Liver (tissue), 9 donors: ENCODE results near the gene CYREN. TPM values are rescaled to one million over a fixed set of nuclear protein-coding genes. Genes with fewer than 3 reads are reported as not detected.

ENCODE experiments used
- DNase-seq: peaks from one replicate; pipeline ENCODE4 v3.0.0-alpha.2; 2017; ENCODE audit warnings: low spot score
- H3K27ac ChIP-seq, 2 donors: one replicate each; pipeline ENCODE4 v1.7.0; 2013; ENCODE audit warnings: inconsistent platforms in 2 of 2, low read length in 2 of 2, control low read depth in 1 of 2, low read depth in 1 of 2, mild to moderate bottlenecking in 1 of 2
- H3K27me3 ChIP-seq, 4 donors: one replicate each; pipeline versions ENCODE4 v1.6.1 to v1.7.0; 2013; ENCODE audit warnings: low read length in 3 of 4, inconsistent platforms in 1 of 4, mild to moderate bottlenecking in 1 of 4, moderate library complexity in 1 of 4; ENCODE audit not compliant: control insufficient read depth in 4 of 4, insufficient read depth in 4 of 4
- H3K36me3 ChIP-seq, 4 donors: one replicate each; pipeline versions ENCODE4 v1.6.1 to v1.7.0; 2013; ENCODE audit warnings: low read length in 3 of 4, mild to moderate bottlenecking in 3 of 4, low read depth in 1 of 4, moderate library complexity in 1 of 4; ENCODE audit not compliant: control insufficient read depth in 4 of 4, insufficient read depth in 3 of 4
- H3K4me1 ChIP-seq, 4 donors: one replicate each; pipeline versions ENCODE4 v1.6.1 to v1.7.0; 2013; ENCODE audit warnings: low read length in 3 of 4, mild to moderate bottlenecking in 3 of 4, moderate library complexity in 1 of 4; ENCODE audit not compliant: control insufficient read depth in 4 of 4, insufficient read depth in 4 of 4
- H3K4me3 ChIP-seq, 3 donors: one replicate each; pipeline versions ENCODE4 v1.6.1 to v1.7.0; 2013; ENCODE audit warnings: low read length in 3 of 3, control low read depth in 1 of 3, low read depth in 1 of 3, mild to moderate bottlenecking in 1 of 3
- H3K9ac ChIP-seq, 2 donors: one replicate each; pipeline ENCODE4 v1.7.0; 2013; ENCODE audit warnings: low read length in 2 of 2, mild to moderate bottlenecking in 2 of 2, moderate library complexity in 2 of 2, control low read depth in 1 of 2, low read depth in 1 of 2
- H3K9me3 ChIP-seq, 4 donors: one replicate each; pipeline versions ENCODE4 v1.6.1 to v1.7.0; 2013; ENCODE audit warnings: low read length in 3 of 4; ENCODE audit not compliant: control insufficient read depth in 4 of 4
- EGR1 ChIP-seq, 2 donors: IDR thresholded peaks; 2 replicates each; pipeline ENCODE4 v1.6.1; 2016 to 2018; ENCODE audit warnings: antibody characterized with exemption in 2 of 2, low read depth in 2 of 2
- FOXA1 ChIP-seq: IDR thresholded peaks from 2 replicates; pipeline ENCODE4 v1.6.1; 2016; ENCODE audit warnings: antibody characterized with exemption
- FOXA2 ChIP-seq: IDR thresholded peaks from 2 replicates; pipeline ENCODE4 v1.6.1; 2016; ENCODE audit warnings: antibody characterized with exemption
- GABPA ChIP-seq, 2 donors: IDR thresholded peaks in 1 of 2; conservative IDR thresholded peaks in 1 of 2; 2 replicates each; pipeline ENCODE4 v1.6.1; 2016; ENCODE audit warnings: antibody characterized with exemption in 2 of 2, mild to moderate bottlenecking in 1 of 2, moderate library complexity in 1 of 2
- HNF4A ChIP-seq, 2 donors: conservative IDR thresholded peaks; 2 replicates each; pipeline ENCODE4 v1.6.1; 2016; ENCODE audit warnings: antibody characterized with exemption in 2 of 2, mild to moderate bottlenecking in 2 of 2
- HNF4G ChIP-seq: IDR thresholded peaks from 2 replicates; pipeline ENCODE4 v1.6.1; 2016; ENCODE audit warnings: antibody characterized with exemption
- JUND ChIP-seq, 2 donors: IDR thresholded peaks; 2 replicates each; pipeline ENCODE4 v1.6.1; 2016; ENCODE audit warnings: antibody characterized with exemption in 2 of 2
- NR2F2 ChIP-seq: IDR thresholded peaks from 2 replicates; pipeline ENCODE4 v1.6.1; 2016; ENCODE audit warnings: antibody characterized with exemption
- RXRA ChIP-seq, 2 donors: IDR thresholded peaks; 2 replicates each; pipeline ENCODE4 v1.6.1; 2017 to 2018; ENCODE audit warnings: antibody characterized with exemption in 2 of 2, mild to moderate bottlenecking in 1 of 2
- SP1 ChIP-seq: IDR thresholded peaks from 2 replicates; pipeline ENCODE4 v1.6.1; 2018; ENCODE audit warnings: antibody characterized with exemption, mild to moderate bottlenecking
- TAF1 ChIP-seq: conservative IDR thresholded peaks from 2 replicates; pipeline ENCODE4 v1.6.1; 2016; ENCODE audit warnings: antibody characterized with exemption, mild to moderate bottlenecking
- YY1 ChIP-seq: IDR thresholded peaks from 2 replicates; pipeline ENCODE4 v1.6.1; 2016; ENCODE audit warnings: antibody characterized with exemption, mild to moderate bottlenecking
- WGBS: extraction: QIAGEN DNeasy Blood & Tissue Kit; methylation state at CpG from one replicate; pipeline ENCODE4 v1.1.7; 2013; 5-methylcytosine and 5-hydroxymethylcytosine counted together
- polyA plus RNA-seq, 2 donors: library from polyadenylated mRNA; stranded (reverse) in 1 of 2; unstranded in 1 of 2; fragments of 200-250 nt in 1 of 2; fragments of >200 nt in 1 of 2; fragmentation: Nextera tagmentation in 1 of 2; extraction: Ambion mirVana in 1 of 2; gene quantifications; one replicate each; pipeline versions ENCODE4 v1.2.1 to v1.2.3, GENCODE V29; 2013 to 2015
- total RNA-seq, 2 donors: library from RNA; depleted of rRNA; stranded (reverse); fragments of >200 nt; gene quantifications; one replicate each; pipeline ENCODE4 v1.2.3, GENCODE V29; 2014
- TF ChIP-seq, protein P1 (sequence below): IDR thresholded peaks from 2 replicates; pipeline ENCODE4 v1.6.1; 2016; ENCODE audit warnings: antibody characterized with exemption, mild to moderate bottlenecking
- TF ChIP-seq, protein P2 (sequence below): fragments of 150-350 bp; IDR thresholded peaks from 2 replicates; pipeline ENCODE4 v1.5.1; 2017; ENCODE audit warnings: improper control_type of control experiment, low read depth, low read length; ENCODE audit not compliant: missing input control
- TF ChIP-seq, protein P3 (sequence below): IDR thresholded peaks from 2 replicates; pipeline ENCODE4 v1.6.1; 2016; ENCODE audit warnings: antibody characterized with exemption
- TF ChIP-seq, protein P4 (sequence below): IDR thresholded peaks from 2 replicates; pipeline ENCODE4 v1.6.1; 2016; ENCODE audit warnings: antibody characterized with exemption
- TF ChIP-seq, protein P5 (sequence below): IDR thresholded peaks from 2 replicates; pipeline ENCODE4 v1.6.1; 2016; ENCODE audit warnings: antibody characterized with exemption
- donor health status: healthy.
- donor health status: healthy.
- donor health status: healthy.
- donor health status: healthy.
- donor health status: healthy.

The CYREN gene
- total and polyA plus RNA-seq, 4 donors: 13.2 to 20.3 (median 16.0) TPM

DNA sequence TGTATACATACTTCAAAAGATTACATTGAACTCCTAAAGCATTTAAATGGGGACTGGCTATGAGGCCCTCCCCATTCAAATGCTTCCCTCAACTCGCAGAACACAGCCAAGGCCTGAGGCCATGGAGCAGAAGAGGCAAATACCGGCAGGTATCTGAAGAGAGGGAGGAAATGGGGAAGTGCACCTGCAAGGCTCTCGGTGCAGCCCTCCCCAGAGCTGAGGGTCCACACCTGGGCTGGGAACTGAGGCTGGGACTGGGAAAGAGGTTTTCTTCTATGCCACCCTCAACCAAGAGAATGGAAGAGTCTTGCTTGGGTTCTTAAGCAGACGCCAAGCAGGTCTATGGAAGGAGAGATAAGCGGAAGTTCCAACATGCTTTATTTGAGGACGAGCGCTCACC is 13.0 kb upstream of the CYREN start (continued):
- TF ChIP-seq, protein P1, sequence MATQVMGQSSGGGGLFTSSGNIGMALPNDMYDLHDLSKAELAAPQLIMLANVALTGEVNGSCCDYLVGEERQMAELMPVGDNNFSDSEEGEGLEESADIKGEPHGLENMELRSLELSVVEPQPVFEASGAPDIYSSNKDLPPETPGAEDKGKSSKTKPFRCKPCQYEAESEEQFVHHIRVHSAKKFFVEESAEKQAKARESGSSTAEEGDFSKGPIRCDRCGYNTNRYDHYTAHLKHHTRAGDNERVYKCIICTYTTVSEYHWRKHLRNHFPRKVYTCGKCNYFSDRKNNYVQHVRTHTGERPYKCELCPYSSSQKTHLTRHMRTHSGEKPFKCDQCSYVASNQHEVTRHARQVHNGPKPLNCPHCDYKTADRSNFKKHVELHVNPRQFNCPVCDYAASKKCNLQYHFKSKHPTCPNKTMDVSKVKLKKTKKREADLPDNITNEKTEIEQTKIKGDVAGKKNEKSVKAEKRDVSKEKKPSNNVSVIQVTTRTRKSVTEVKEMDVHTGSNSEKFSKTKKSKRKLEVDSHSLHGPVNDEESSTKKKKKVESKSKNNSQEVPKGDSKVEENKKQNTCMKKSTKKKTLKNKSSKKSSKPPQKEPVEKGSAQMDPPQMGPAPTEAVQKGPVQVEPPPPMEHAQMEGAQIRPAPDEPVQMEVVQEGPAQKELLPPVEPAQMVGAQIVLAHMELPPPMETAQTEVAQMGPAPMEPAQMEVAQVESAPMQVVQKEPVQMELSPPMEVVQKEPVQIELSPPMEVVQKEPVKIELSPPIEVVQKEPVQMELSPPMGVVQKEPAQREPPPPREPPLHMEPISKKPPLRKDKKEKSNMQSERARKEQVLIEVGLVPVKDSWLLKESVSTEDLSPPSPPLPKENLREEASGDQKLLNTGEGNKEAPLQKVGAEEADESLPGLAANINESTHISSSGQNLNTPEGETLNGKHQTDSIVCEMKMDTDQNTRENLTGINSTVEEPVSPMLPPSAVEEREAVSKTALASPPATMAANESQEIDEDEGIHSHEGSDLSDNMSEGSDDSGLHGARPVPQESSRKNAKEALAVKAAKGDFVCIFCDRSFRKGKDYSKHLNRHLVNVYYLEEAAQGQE: no peak
- TF ChIP-seq NR2F2: no peak

DNA sequence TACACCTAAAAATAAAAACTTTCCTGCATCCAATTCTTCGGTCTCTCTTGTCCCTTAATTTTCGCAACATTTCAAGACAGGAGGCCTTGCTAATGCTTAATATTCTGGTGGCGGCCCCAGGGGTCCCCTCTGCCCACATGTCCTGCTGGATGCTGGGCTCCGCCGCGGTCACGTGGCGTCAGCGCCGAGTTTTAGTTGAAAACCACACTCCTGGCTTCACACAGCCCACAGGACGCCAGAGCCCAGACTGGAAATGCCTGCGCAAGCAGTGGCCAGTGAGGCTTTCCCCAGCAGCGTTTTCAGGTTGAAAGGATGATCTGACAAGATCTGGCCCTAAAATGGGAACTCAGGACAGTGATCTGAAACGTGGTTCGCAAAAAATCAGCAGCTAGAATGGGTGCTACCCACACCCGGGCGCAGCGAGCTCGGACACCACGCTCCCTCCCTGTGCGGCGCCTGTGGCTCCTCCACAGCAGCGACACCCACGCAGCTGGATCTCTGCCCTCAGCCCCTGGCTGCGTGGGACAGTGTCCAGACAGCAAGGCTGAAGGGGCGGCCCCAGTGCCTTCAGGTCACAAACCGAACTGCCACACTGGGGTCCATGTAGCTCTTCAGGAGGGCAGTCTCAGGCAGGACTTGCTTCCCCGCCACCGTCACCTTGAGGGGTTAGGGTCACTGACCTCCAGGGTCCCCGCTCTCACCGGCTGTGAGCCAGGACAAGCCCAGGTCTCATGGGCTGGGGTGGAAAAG is 11.6 kb upstream of the CYREN start:
- DNase-seq: no peak
- peaks cover 12 to 53% (median 27%) of the 10 kb centered on the region in 4 donors for H3K36me3 ChIP-seq

More for the DNA sequence above, 11.6 kb upstream of the CYREN start:
- Histone ChIP-seq H3K9me3 (peaks cover 0 to 5% (median 1%) of the 10 kb centered on the region in 4 donors), H3K27me3 (no peaks in the 10 kb centered on the region), H3K4me1 (no peaks in the 10 kb centered on the region), H3K27ac (no peak overlapping the region), H3K4me3 (no peak overlapping the region), H3K9ac (no peak overlapping the region)
- 98% methylated on average over 31 of the region's 31 CpGs for WGBS
- no peak for TF ChIP-seq GABPA (IDR thresholded peaks at IDR 0.05 in 1 of 2, conservative IDR thresholded peaks at IDR 0.05 in 1 of 2)
- TF ChIP-seq, protein P2, sequence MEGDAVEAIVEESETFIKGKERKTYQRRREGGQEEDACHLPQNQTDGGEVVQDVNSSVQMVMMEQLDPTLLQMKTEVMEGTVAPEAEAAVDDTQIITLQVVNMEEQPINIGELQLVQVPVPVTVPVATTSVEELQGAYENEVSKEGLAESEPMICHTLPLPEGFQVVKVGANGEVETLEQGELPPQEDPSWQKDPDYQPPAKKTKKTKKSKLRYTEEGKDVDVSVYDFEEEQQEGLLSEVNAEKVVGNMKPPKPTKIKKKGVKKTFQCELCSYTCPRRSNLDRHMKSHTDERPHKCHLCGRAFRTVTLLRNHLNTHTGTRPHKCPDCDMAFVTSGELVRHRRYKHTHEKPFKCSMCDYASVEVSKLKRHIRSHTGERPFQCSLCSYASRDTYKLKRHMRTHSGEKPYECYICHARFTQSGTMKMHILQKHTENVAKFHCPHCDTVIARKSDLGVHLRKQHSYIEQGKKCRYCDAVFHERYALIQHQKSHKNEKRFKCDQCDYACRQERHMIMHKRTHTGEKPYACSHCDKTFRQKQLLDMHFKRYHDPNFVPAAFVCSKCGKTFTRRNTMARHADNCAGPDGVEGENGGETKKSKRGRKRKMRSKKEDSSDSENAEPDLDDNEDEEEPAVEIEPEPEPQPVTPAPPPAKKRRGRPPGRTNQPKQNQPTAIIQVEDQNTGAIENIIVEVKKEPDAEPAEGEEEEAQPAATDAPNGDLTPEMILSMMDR: no peak
- TF ChIP-seq, protein P3, sequence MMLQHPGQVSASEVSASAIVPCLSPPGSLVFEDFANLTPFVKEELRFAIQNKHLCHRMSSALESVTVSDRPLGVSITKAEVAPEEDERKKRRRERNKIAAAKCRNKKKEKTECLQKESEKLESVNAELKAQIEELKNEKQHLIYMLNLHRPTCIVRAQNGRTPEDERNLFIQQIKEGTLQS: no peak
- no peak for TF ChIP-seq HNF4G
- TF ChIP-seq, protein P1: no peak
- no peak for TF ChIP-seq HNF4A (conservative IDR thresholded peaks at IDR 0.05)
- TF ChIP-seq FOXA2: no peak
- no peak for TF ChIP-seq SP1
- TF ChIP-seq EGR1 (IDR thresholded peaks at IDR 0.05; ENCODE audit: low read depth in 2 of 2): no peak
- no peak for TF ChIP-seq JUND (IDR thresholded peaks at IDR 0.05)
- no peak for TF ChIP-seq FOXA1
- TF ChIP-seq YY1: no peak
- TF ChIP-seq, protein P4, sequence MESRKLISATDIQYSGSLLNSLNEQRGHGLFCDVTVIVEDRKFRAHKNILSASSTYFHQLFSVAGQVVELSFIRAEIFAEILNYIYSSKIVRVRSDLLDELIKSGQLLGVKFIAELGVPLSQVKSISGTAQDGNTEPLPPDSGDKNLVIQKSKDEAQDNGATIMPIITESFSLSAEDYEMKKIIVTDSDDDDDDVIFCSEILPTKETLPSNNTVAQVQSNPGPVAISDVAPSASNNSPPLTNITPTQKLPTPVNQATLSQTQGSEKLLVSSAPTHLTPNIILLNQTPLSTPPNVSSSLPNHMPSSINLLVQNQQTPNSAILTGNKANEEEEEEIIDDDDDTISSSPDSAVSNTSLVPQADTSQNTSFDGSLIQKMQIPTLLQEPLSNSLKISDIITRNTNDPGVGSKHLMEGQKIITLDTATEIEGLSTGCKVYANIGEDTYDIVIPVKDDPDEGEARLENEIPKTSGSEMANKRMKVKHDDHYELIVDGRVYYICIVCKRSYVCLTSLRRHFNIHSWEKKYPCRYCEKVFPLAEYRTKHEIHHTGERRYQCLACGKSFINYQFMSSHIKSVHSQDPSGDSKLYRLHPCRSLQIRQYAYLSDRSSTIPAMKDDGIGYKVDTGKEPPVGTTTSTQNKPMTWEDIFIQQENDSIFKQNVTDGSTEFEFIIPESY: no peak
- TF ChIP-seq, protein P5, sequence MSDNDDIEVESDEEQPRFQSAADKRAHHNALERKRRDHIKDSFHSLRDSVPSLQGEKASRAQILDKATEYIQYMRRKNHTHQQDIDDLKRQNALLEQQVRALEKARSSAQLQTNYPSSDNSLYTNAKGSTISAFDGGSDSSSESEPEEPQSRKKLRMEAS: no peak
- TF ChIP-seq NR2F2: no peak
- TF ChIP-seq RXRA (IDR thresholded peaks at IDR 0.05): no peak
- TF ChIP-seq TAF1: no peak
